ENCODE results near the gene STAB2. TPM values are rescaled to one million over a fixed set of nuclear protein-coding genes. Genes with fewer than 3 reads are reported as not detected.

Gene STAB2
- total RNA-seq, 1 experiment from 2014 or later, result not detected

DNA sequence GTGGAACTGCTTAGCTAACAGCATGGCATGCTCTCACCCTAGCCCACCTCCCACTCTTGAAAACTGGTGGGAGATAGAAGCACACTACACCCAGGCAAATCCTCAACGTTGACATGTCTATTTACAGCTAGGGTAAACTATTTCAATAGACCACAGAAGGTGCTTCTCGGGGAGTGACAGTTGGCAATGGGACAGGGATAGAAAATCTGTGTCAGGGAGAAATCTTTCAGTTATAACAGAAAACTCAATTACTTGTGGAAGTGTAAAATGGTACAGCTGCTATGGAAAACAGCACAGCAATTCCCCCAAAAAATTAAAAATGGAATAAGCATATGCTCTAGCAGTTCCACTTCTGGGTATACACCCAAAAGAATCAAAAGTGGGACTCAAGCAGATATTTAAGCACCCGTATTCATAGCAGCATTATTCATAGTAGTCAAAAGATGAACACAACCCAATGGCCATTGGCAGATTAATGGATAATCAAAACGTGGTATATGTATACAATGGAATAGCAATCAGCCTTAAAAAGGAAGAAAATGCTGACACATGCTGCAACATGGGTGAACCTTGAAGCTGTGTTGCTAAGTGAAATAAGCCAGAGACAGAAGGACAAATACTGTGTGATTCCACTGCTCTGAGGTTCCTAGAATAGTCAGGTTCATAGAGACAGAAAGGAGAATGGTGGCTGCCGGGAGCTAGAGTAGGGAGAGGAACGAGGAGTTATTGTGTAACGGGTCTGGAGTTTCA, 92.5 kb downstream of the STAB2 start:
- CTCF ChIA-PET, result no interaction called here
- RAD21 ChIA-PET (ENCODE audit: low non-redundant PET in 1 of 2, low total read pairs in 2 of 2, uncharacterized antibody in 2 of 2, unreplicated experiment in 2 of 2), result no interaction called here

More for the DNA sequence above, 92.5 kb downstream of the STAB2 start:
- no peaks in the 10 kb centered on the region for H3K27me3 ChIP-seq (ENCODE audit: insufficient read depth, low read length)
- H3K4me1 ChIP-seq (ENCODE audit: control insufficient read depth in 1 of 2, insufficient read depth in 2 of 2, low read length in 2 of 2), result no peaks in the 10 kb centered on the region
- BruUV-seq (replicated peaks), result no TSS peak
- no peak overlapping the region for H3K4me2 ChIP-seq (ENCODE audit: low read length)
- no peaks in the 10 kb centered on the region for H3K79me2 ChIP-seq (ENCODE audit: insufficient read depth, low read length)
- H3K9ac ChIP-seq (ENCODE audit: low read length), result no peak overlapping the region
- TF ChIP-seq, protein P1, sequence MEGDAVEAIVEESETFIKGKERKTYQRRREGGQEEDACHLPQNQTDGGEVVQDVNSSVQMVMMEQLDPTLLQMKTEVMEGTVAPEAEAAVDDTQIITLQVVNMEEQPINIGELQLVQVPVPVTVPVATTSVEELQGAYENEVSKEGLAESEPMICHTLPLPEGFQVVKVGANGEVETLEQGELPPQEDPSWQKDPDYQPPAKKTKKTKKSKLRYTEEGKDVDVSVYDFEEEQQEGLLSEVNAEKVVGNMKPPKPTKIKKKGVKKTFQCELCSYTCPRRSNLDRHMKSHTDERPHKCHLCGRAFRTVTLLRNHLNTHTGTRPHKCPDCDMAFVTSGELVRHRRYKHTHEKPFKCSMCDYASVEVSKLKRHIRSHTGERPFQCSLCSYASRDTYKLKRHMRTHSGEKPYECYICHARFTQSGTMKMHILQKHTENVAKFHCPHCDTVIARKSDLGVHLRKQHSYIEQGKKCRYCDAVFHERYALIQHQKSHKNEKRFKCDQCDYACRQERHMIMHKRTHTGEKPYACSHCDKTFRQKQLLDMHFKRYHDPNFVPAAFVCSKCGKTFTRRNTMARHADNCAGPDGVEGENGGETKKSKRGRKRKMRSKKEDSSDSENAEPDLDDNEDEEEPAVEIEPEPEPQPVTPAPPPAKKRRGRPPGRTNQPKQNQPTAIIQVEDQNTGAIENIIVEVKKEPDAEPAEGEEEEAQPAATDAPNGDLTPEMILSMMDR (IDR thresholded peaks at IDR 0.05 in 2 of 3, conservative IDR thresholded peaks at IDR 0.05 in 1 of 3; ENCODE audit: borderline replicate concordance in 1 of 3, insufficient read depth in 1 of 3, low read depth in 2 of 3, low read length in 2 of 3), result no peak
- TF ChIP-seq RAD21 (IDR thresholded peaks at IDR 0.05; ENCODE audit: low read depth) (no peak), ELF1 (IDR thresholded peaks at IDR 0.05; ENCODE audit: borderline replicate concordance, low read depth) (no peak), SP1 (IDR thresholded peaks at IDR 0.05; ENCODE audit: low read depth) (no peak), TCF7L2 (IDR thresholded peaks at IDR 0.05; ENCODE audit: borderline replicate concordance, extremely low read depth, insufficient read depth, insufficient read length) (no peak), ZFX (IDR thresholded peaks at IDR 0.05) (no peak), EZH2 (IDR thresholded peaks at IDR 0.05) (no peak), POLR2A (IDR thresholded peaks at IDR 0.05; ENCODE audit: borderline replicate concordance, extremely low read depth, insufficient read depth, insufficient read length) (no peak), CBX3 (IDR thresholded peaks at IDR 0.05; ENCODE audit: low read depth) (no peak), CEBPB (IDR thresholded peaks at IDR 0.05; ENCODE audit: low read depth) (no peak), YY1 (IDR thresholded peaks at IDR 0.05; ENCODE audit: extremely low read depth, insufficient replicate concordance, low read depth, low read length) (no peak), POLR2AphosphoS5 (IDR thresholded peaks at IDR 0.05; ENCODE audit: low read depth, low read length) (no peak), ZNF274 (IDR thresholded peaks at IDR 0.05; ENCODE audit: low read depth, low read length) (no peak), JUND (IDR thresholded peaks at IDR 0.05) (no peak), EZH2phosphoT487 (IDR thresholded peaks at IDR 0.05; ENCODE audit: borderline replicate concordance) (no peak), EGR1 (IDR thresholded peaks at IDR 0.05; ENCODE audit: low read depth) (no peak), SIN3A (IDR thresholded peaks at IDR 0.05; ENCODE audit: low read depth) (no peak)
- TF ChIP-seq, protein P2, sequence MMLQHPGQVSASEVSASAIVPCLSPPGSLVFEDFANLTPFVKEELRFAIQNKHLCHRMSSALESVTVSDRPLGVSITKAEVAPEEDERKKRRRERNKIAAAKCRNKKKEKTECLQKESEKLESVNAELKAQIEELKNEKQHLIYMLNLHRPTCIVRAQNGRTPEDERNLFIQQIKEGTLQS (IDR thresholded peaks at IDR 0.05), result no peak
- TF ChIP-seq, protein P3, sequence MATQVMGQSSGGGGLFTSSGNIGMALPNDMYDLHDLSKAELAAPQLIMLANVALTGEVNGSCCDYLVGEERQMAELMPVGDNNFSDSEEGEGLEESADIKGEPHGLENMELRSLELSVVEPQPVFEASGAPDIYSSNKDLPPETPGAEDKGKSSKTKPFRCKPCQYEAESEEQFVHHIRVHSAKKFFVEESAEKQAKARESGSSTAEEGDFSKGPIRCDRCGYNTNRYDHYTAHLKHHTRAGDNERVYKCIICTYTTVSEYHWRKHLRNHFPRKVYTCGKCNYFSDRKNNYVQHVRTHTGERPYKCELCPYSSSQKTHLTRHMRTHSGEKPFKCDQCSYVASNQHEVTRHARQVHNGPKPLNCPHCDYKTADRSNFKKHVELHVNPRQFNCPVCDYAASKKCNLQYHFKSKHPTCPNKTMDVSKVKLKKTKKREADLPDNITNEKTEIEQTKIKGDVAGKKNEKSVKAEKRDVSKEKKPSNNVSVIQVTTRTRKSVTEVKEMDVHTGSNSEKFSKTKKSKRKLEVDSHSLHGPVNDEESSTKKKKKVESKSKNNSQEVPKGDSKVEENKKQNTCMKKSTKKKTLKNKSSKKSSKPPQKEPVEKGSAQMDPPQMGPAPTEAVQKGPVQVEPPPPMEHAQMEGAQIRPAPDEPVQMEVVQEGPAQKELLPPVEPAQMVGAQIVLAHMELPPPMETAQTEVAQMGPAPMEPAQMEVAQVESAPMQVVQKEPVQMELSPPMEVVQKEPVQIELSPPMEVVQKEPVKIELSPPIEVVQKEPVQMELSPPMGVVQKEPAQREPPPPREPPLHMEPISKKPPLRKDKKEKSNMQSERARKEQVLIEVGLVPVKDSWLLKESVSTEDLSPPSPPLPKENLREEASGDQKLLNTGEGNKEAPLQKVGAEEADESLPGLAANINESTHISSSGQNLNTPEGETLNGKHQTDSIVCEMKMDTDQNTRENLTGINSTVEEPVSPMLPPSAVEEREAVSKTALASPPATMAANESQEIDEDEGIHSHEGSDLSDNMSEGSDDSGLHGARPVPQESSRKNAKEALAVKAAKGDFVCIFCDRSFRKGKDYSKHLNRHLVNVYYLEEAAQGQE (IDR thresholded peaks at IDR 0.05; ENCODE audit: low read depth), result no peak
- TF ChIP-seq, protein P4, sequence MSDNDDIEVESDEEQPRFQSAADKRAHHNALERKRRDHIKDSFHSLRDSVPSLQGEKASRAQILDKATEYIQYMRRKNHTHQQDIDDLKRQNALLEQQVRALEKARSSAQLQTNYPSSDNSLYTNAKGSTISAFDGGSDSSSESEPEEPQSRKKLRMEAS (IDR thresholded peaks at IDR 0.05), result no peak
- H3K4me3 ChIP-seq (replicated peaks in 1 of 2; ENCODE audit: low read depth in 1 of 2, low read length in 2 of 2), result no peak overlapping the region
- intact Hi-C loops (cut with micrococcal nuclease), result no loop called here
- no peaks in the 10 kb centered on the region for H3K9me3 ChIP-seq (ENCODE audit: control insufficient read depth in 1 of 2, insufficient read depth in 1 of 2, low read depth in 1 of 2, low read length in 2 of 2)
- DNase-seq (ENCODE audit: low read depth, low spot score) (no peak), ATAC-seq (no peak)
- H3K27ac ChIP-seq (ENCODE audit: low read depth, low read length), result no peak overlapping the region
- POLR2A ChIA-PET, result no interaction called here
- no peaks in the 10 kb centered on the region for H3K9me2 ChIP-seq (ENCODE audit: insufficient read depth)
- H4K20me1 ChIP-seq (ENCODE audit: insufficient read depth), result no peaks in the 10 kb centered on the region
- H2AFZ ChIP-seq (ENCODE audit: low read depth, low read length, poor library complexity, severe bottlenecking), result no peak overlapping the region
- H3K36me3 ChIP-seq (ENCODE audit: control insufficient read depth in 1 of 2, insufficient read depth in 2 of 2, low read length in 2 of 2), result no peaks in the 10 kb centered on the region
